Heart left ventricle (tissue), 13 donors: ENCODE measurements around the gene LMF1.

Experiments
- CTCF ChIP-seq, 12 donors: fragments of 200-600 bp; sonication (generic) in 4 of 12; IDR thresholded peaks; one replicate each; pipeline versions ENCODE4 v1.5.0 to v1.8.0; 2018 to 2022; ENCODE audit warnings: antibody characterized with exemption in 12 of 12, mild to moderate bottlenecking in 5 of 12
- POLR2A ChIP-seq, 2 donors: fragments of 450-650 bp; IDR thresholded peaks; one replicate each; pipeline ENCODE4 v1.6.1; 2017; ENCODE audit warnings: antibody characterized with exemption in 2 of 2, mild to moderate bottlenecking in 2 of 2, moderate library complexity in 2 of 2
- donor health status: ischemic (EF 13 %, LVEDD 7.1; RV severe dilation, severe dysfunction).
- donor health status: DM: no; HTN: yes; CAD: no.
- donor health status: DM: no; HTN: no; CAD: no.
- donor health status: ischemic (EF 25% LVEDD 6.9; RV normal size, moderate dysfunction).
- donor health status: ischemic (EF 25% LVEDD 5.7; RV mildly dilated, moderate dysfunction).
- donor health status: ischemic (EF 35%, LVEDD 5.7; RV mildly dilated, moderate dysfunction).
- donor health status: nonischemic (EF 11% LVEDD 7.7; RV severe dilation, severe dysfunction).
- donor health status: DM: yes; HTN: yes; CAD: no.
- donor health status: PGD.
- donor health status: ischemic (EF 29% LVEDD 5.4; RV normal size, mild dysfunction).
- donor health status: nonischemic (EF 23%, LVEDD 6.1; RV moderate dilation, normal function).

GRCh38 chr16:868386-868755 is 102.4 kb downstream of the LMF1 start:
- TF ChIP-seq CTCF (IDR thresholded peaks at IDR 0.05) (no peak), POLR2A (IDR thresholded peaks at IDR 0.05) (no peak)
